ENCODE measurements around the gene NIPAL4.
"Not testable (repeated sequence)": the region's sequence is repeated elsewhere in the genome, so short reads cannot be mapped to it uniquely, and the experiment has no call there.

NIPAL4 gene

GRCh38 chr5:157459715-157460599 lies at the start of gene NIPAL4:
Gene NIPAL4, plus strand, starts transcription at chr5:157460213. Its CDS starts 108 bp downstream, at chr5:157460321.
- peak in 1 of 2 donors; percentile 18 for DNase-seq (ENCODE audit: low read depth in 2 of 2, low spot score in 1 of 2)

GRCh38 chr5:157415838-157416237 lies 44.2 kb upstream of the NIPAL4 start:
- DNase-seq (ENCODE audit: low read depth in 2 of 2, low spot score in 1 of 2) = no peak

GRCh38 chr5:157419521-157419920 lies 40.5 kb upstream of the NIPAL4 start:
- DNase-seq (ENCODE audit: low read depth in 2 of 2, low spot score in 1 of 2) = not testable (repeated sequence)

GRCh38 chr5:157429920-157430319 lies 30.1 kb upstream of the NIPAL4 start:
- DNase-seq (ENCODE audit: low read depth in 2 of 2, low spot score in 1 of 2) = not testable (repeated sequence)

GRCh38 chr5:157431544-157432200 lies 28.3 kb upstream of the NIPAL4 start:
- no peak for DNase-seq (ENCODE audit: low read depth in 2 of 2, low spot score in 1 of 2)

GRCh38 chr5:157434096-157434495 lies 25.9 kb upstream of the NIPAL4 start:
- no peak for DNase-seq (ENCODE audit: low read depth in 2 of 2, low spot score in 1 of 2)

- DNase-seq (ENCODE audit: low read depth in 2 of 2, low spot score in 1 of 2) = no peak
Measured at GRCh38 chr5:157443041-157443549, 16.9 kb upstream of the NIPAL4 start.

- DNase-seq (ENCODE audit: low read depth in 2 of 2, low spot score in 1 of 2) = no peak
Measured at GRCh38 chr5:157444224-157444623, 15.8 kb upstream of the NIPAL4 start.

- no peak for DNase-seq (ENCODE audit: low read depth in 2 of 2, low spot score in 1 of 2)
Measured at GRCh38 chr5:157445745-157446411, 14.1 kb upstream of the NIPAL4 start.

GRCh38 chr5:157446412-157446935 lies 13.5 kb upstream of the NIPAL4 start:
- DNase-seq (ENCODE audit: low read depth in 2 of 2, low spot score in 1 of 2) = no peak

- no peak for DNase-seq (ENCODE audit: low read depth in 2 of 2, low spot score in 1 of 2)
Measured at GRCh38 chr5:157447201-157447637, 12.8 kb upstream of the NIPAL4 start.

- DNase-seq (ENCODE audit: low read depth in 2 of 2, low spot score in 1 of 2) = no peak
Measured at GRCh38 chr5:157449011-157449723, 10.8 kb upstream of the NIPAL4 start.

- no peak for DNase-seq (ENCODE audit: low read depth in 2 of 2, low spot score in 1 of 2)
Measured at GRCh38 chr5:157450024-157450423, 10.0 kb upstream of the NIPAL4 start.

GRCh38 chr5:157451806-157452205 lies 8.2 kb upstream of the NIPAL4 start:
- no peak for DNase-seq (ENCODE audit: low read depth in 2 of 2, low spot score in 1 of 2)

GRCh38 chr5:157454273-157454672 lies 5.7 kb upstream of the NIPAL4 start:
- no peak for DNase-seq (ENCODE audit: low read depth in 2 of 2, low spot score in 1 of 2)

- no peak for DNase-seq (ENCODE audit: low read depth in 2 of 2, low spot score in 1 of 2)
Measured at GRCh38 chr5:157455057-157455456, 5.0 kb upstream of the NIPAL4 start.

GRCh38 chr5:157456301-157456700 lies 3.7 kb upstream of the NIPAL4 start:
- DNase-seq (ENCODE audit: low read depth in 2 of 2, low spot score in 1 of 2) = no peak

GRCh38 chr5:157457391-157457790 lies 2.6 kb upstream of the NIPAL4 start:
- DNase-seq (ENCODE audit: low read depth in 2 of 2, low spot score in 1 of 2) = no peak

GRCh38 chr5:157458835-157459234 lies 1.2 kb upstream of the NIPAL4 start:
- no peak for DNase-seq (ENCODE audit: low read depth in 2 of 2, low spot score in 1 of 2)

GRCh38 chr5:157460921-157461792 lies 1.1 kb downstream of the NIPAL4 start:
- DNase-seq (ENCODE audit: low read depth in 2 of 2, low spot score in 1 of 2) = no peak
